ENCODE measurements around the gene HDAC2.
"Not testable (repeated sequence)": the region's sequence is repeated elsewhere in the genome, so short reads cannot be mapped to it uniquely, and the experiment has no call there.

Gene HDAC2

DNA sequence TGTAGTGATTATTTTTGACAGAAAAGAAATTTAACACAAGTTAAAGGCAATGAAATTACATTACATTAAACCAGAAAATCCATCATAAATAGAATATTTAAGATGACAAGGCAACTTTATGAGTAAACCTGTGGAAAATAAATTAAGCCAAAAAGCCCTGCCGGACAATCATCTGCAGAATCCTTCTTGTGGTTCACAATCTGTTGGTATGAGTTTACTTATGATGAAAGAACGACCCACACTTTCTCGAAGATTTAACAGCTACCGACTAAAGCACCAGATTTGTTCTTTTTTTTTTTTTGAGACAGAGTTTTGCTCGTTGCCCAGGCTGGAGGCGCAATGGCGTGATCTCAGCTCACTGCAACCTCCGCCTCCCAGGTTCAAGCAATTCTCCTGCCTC, 21.4 kb downstream of the HDAC2 start:
- no peak overlapping the region for H3K4me3 ChIP-seq (ENCODE audit: low read length in 2 of 2)
- no peak overlapping the region for H3K27ac ChIP-seq (ENCODE audit: low read depth in 2 of 2, low read length in 2 of 2)
- H3K4me1 ChIP-seq (ENCODE audit: control insufficient read depth in 2 of 2, insufficient read depth in 2 of 2, low read length in 2 of 2): no peaks in the 10 kb centered on the region
- H3K9ac ChIP-seq (ENCODE audit: low read depth in 1 of 2, low read length in 2 of 2): no peak overlapping the region
- no peaks in the 10 kb centered on the region for H3K27me3 ChIP-seq (ENCODE audit: control insufficient read depth in 2 of 2, insufficient read depth in 2 of 2, low read length in 2 of 2)
- no peaks in the 10 kb centered on the region for H3K9me3 ChIP-seq (ENCODE audit: control insufficient read depth in 2 of 2, low read length in 2 of 2)
- H3K36me3 ChIP-seq (ENCODE audit: control insufficient read depth in 2 of 2, insufficient read depth in 2 of 2, low read length in 2 of 2): peaks cover 17 to 22% of the 10 kb centered on the region in 2 donors

DNA sequence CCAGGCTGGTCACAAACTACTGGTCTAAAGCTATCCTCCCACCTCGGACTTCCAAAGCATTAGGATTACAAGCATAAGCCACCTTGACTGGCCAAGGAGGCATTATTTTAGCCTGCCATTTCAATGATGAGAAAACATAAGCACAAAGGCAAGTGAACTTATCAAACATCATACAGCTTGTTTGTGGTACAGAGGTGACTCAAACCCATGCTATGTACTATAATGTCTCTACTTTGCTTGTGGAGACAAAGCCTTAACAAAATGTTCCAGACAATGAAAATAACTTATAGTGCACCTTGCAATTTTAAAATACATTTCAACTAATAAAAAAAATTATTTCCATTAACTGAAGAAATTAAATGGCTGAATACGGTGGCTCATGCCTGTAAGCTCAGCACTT, 26.2 kb downstream of the HDAC2 start:
- Histone ChIP-seq H3K4me3 (ENCODE audit: low read length in 2 of 2) (no peak overlapping the region), H3K36me3 (ENCODE audit: control insufficient read depth in 2 of 2, insufficient read depth in 2 of 2, low read length in 2 of 2) (peaks cover 36 to 48% of the 10 kb centered on the region in 2 donors), H3K27ac (ENCODE audit: low read depth in 2 of 2, low read length in 2 of 2) (no peak overlapping the region), H3K27me3 (ENCODE audit: control insufficient read depth in 2 of 2, insufficient read depth in 2 of 2, low read length in 2 of 2) (no peaks in the 10 kb centered on the region), H3K9me3 (ENCODE audit: control insufficient read depth in 2 of 2, low read length in 2 of 2) (no peaks in the 10 kb centered on the region), H3K9ac (ENCODE audit: low read depth in 1 of 2, low read length in 2 of 2) (no peak overlapping the region), H3K4me1 (ENCODE audit: control insufficient read depth in 2 of 2, insufficient read depth in 2 of 2, low read length in 2 of 2) (no peaks in the 10 kb centered on the region)

- H3K27ac ChIP-seq (ENCODE audit: low read depth in 2 of 2, low read length in 2 of 2): no peak overlapping the region
- no peaks in the 10 kb centered on the region for H3K4me1 ChIP-seq (ENCODE audit: control insufficient read depth in 2 of 2, insufficient read depth in 2 of 2, low read length in 2 of 2)
- H3K9ac ChIP-seq (ENCODE audit: low read depth in 1 of 2, low read length in 2 of 2): no peak overlapping the region
- H3K9me3 ChIP-seq (ENCODE audit: control insufficient read depth in 2 of 2, low read length in 2 of 2): no peaks in the 10 kb centered on the region
- no peak overlapping the region for H3K4me3 ChIP-seq (ENCODE audit: low read length in 2 of 2)
- peaks cover 38 to 44% of the 10 kb centered on the region in 2 donors for H3K36me3 ChIP-seq (ENCODE audit: control insufficient read depth in 2 of 2, insufficient read depth in 2 of 2, low read length in 2 of 2)
- no peaks in the 10 kb centered on the region for H3K27me3 ChIP-seq (ENCODE audit: control insufficient read depth in 2 of 2, insufficient read depth in 2 of 2, low read length in 2 of 2)
Measured at GRCh38 chr6:113939825-113940224, 31.1 kb downstream of the HDAC2 start.

GRCh38 chr6:113936093-113936934, 34.6 kb downstream of the HDAC2 start:
- Histone ChIP-seq H3K9ac (ENCODE audit: low read depth in 1 of 2, low read length in 2 of 2) (no peak overlapping the region), H3K4me3 (ENCODE audit: low read length in 2 of 2) (no peak overlapping the region), H3K27me3 (ENCODE audit: control insufficient read depth in 2 of 2, insufficient read depth in 2 of 2, low read length in 2 of 2) (no peaks in the 10 kb centered on the region)

GRCh38 chr6:113934101-113934500, 36.8 kb downstream of the HDAC2 start:
- Histone ChIP-seq H3K4me1 (ENCODE audit: control insufficient read depth in 2 of 2, insufficient read depth in 2 of 2, low read length in 2 of 2) (no peaks in the 10 kb centered on the region), H3K27ac (ENCODE audit: low read depth in 2 of 2, low read length in 2 of 2) (no peak overlapping the region), H3K36me3 (ENCODE audit: control insufficient read depth in 2 of 2, insufficient read depth in 2 of 2, low read length in 2 of 2) (peaks cover 0 to 5% of the 10 kb centered on the region in 2 donors), H3K27me3 (ENCODE audit: control insufficient read depth in 2 of 2, insufficient read depth in 2 of 2, low read length in 2 of 2) (no peaks in the 10 kb centered on the region), H3K4me3 (ENCODE audit: low read length in 2 of 2) (no peak overlapping the region), H3K9me3 (ENCODE audit: control insufficient read depth in 2 of 2, low read length in 2 of 2) (peaks cover 0 to 2% of the 10 kb centered on the region in 2 donors), H3K9ac (ENCODE audit: low read depth in 1 of 2, low read length in 2 of 2) (no peak overlapping the region)

More at GRCh38 chr6:113936093-113936934, 34.6 kb downstream of the HDAC2 start:
- Histone ChIP-seq H3K4me1 (ENCODE audit: control insufficient read depth in 2 of 2, insufficient read depth in 2 of 2, low read length in 2 of 2) (no peaks in the 10 kb centered on the region), H3K9me3 (ENCODE audit: control insufficient read depth in 2 of 2, low read length in 2 of 2) (no peaks in the 10 kb centered on the region), H3K36me3 (ENCODE audit: control insufficient read depth in 2 of 2, insufficient read depth in 2 of 2, low read length in 2 of 2) (peaks cover 15 to 20% of the 10 kb centered on the region in 2 donors), H3K27ac (ENCODE audit: low read depth in 2 of 2, low read length in 2 of 2) (no peak overlapping the region)

DNA sequence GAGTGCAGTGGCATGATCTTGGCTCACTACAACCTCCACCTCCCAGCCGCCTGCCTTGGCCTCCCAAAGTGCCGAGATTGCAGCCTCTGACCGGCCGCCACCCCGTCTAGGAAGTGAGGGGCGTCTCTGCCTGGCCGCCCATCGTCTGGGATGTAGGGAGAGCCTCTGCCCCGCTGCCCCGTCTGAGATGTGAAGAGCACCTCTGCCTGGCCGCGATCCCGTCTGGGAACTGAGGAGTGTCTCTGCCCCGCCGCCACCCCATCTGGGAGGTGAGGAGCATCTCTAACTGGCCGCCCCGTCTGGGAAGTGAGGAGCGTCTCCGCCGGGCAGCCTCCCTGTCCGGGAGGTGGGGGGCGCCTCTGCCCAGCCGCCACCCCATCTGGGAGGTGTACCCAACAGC, 39.0 kb downstream of the HDAC2 start:
- not testable (repeated sequence) for H3K27me3 ChIP-seq (ENCODE audit: control insufficient read depth in 2 of 2, insufficient read depth in 2 of 2, low read length in 2 of 2); H3K36me3 ChIP-seq (ENCODE audit: control insufficient read depth in 2 of 2, insufficient read depth in 2 of 2, low read length in 2 of 2); H3K4me3 ChIP-seq (ENCODE audit: low read length in 2 of 2); H3K9me3 ChIP-seq (ENCODE audit: control insufficient read depth in 2 of 2, low read length in 2 of 2); H3K27ac ChIP-seq (ENCODE audit: low read depth in 2 of 2, low read length in 2 of 2); H3K9ac ChIP-seq (ENCODE audit: low read depth in 1 of 2, low read length in 2 of 2); H3K4me1 ChIP-seq (ENCODE audit: control insufficient read depth in 2 of 2, insufficient read depth in 2 of 2, low read length in 2 of 2)

DNA sequence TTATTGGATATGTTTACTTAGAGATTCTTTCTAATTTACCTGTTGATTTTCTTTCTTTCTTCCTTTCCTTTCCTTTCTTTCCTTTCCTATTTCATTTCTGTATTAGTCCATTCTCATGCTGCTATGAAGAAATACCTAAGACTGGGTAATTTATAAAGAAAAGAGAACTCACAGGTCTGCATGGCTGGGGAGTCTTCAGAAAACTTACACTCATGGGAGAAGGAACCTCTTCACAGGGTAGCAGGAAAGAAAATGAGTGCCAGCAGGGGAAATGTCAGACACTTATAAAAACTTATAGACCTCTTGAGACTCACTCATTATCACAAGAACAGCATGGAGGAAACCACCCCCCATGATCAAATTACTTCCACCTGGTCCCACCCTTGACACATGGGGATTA, 40.8 kb downstream of the HDAC2 start:
- Histone ChIP-seq H3K27ac (ENCODE audit: low read depth in 2 of 2, low read length in 2 of 2) (no peak overlapping the region), H3K36me3 (ENCODE audit: control insufficient read depth in 2 of 2, insufficient read depth in 2 of 2, low read length in 2 of 2) (no peaks in the 10 kb centered on the region), H3K27me3 (ENCODE audit: control insufficient read depth in 2 of 2, insufficient read depth in 2 of 2, low read length in 2 of 2) (no peaks in the 10 kb centered on the region), H3K4me1 (ENCODE audit: control insufficient read depth in 2 of 2, insufficient read depth in 2 of 2, low read length in 2 of 2) (no peaks in the 10 kb centered on the region), H3K9ac (ENCODE audit: low read depth in 1 of 2, low read length in 2 of 2) (no peak overlapping the region), H3K4me3 (ENCODE audit: low read length in 2 of 2) (no peak overlapping the region), H3K9me3 (ENCODE audit: control insufficient read depth in 2 of 2, low read length in 2 of 2) (peaks cover 0 to 2% of the 10 kb centered on the region in 2 donors)

GRCh38 chr6:113927001-113927400, 43.9 kb downstream of the HDAC2 start:
- H3K4me3 ChIP-seq (ENCODE audit: low read length in 2 of 2): no peak overlapping the region
- no peaks in the 10 kb centered on the region for H3K27me3 ChIP-seq (ENCODE audit: control insufficient read depth in 2 of 2, insufficient read depth in 2 of 2, low read length in 2 of 2)
- no peak overlapping the region for H3K27ac ChIP-seq (ENCODE audit: low read depth in 2 of 2, low read length in 2 of 2)
- peaks cover 0 to 2% of the 10 kb centered on the region in 2 donors for H3K9me3 ChIP-seq (ENCODE audit: control insufficient read depth in 2 of 2, low read length in 2 of 2)
- H3K4me1 ChIP-seq (ENCODE audit: control insufficient read depth in 2 of 2, insufficient read depth in 2 of 2, low read length in 2 of 2): no peaks in the 10 kb centered on the region
- H3K36me3 ChIP-seq (ENCODE audit: control insufficient read depth in 2 of 2, insufficient read depth in 2 of 2, low read length in 2 of 2): no peaks in the 10 kb centered on the region
- no peak overlapping the region for H3K9ac ChIP-seq (ENCODE audit: low read depth in 1 of 2, low read length in 2 of 2)

- Histone ChIP-seq H3K9ac (ENCODE audit: low read depth in 1 of 2, low read length in 2 of 2) (no peak overlapping the region), H3K36me3 (ENCODE audit: control insufficient read depth in 2 of 2, insufficient read depth in 2 of 2, low read length in 2 of 2) (no peaks in the 10 kb centered on the region), H3K27me3 (ENCODE audit: control insufficient read depth in 2 of 2, insufficient read depth in 2 of 2, low read length in 2 of 2) (no peaks in the 10 kb centered on the region), H3K4me3 (ENCODE audit: low read length in 2 of 2) (no peak overlapping the region), H3K9me3 (ENCODE audit: control insufficient read depth in 2 of 2, low read length in 2 of 2) (peaks cover 0 to 2% of the 10 kb centered on the region in 2 donors), H3K4me1 (ENCODE audit: control insufficient read depth in 2 of 2, insufficient read depth in 2 of 2, low read length in 2 of 2) (no peaks in the 10 kb centered on the region), H3K27ac (ENCODE audit: low read depth in 2 of 2, low read length in 2 of 2) (no peak overlapping the region)
Measured at GRCh38 chr6:113925378-113925777, 45.6 kb downstream of the HDAC2 start.

- Histone ChIP-seq H3K36me3 (ENCODE audit: control insufficient read depth in 2 of 2, insufficient read depth in 2 of 2, low read length in 2 of 2) (no peaks in the 10 kb centered on the region), H3K4me3 (ENCODE audit: low read length in 2 of 2) (no peak overlapping the region), H3K9me3 (ENCODE audit: control insufficient read depth in 2 of 2, low read length in 2 of 2) (peaks cover 0 to 2% of the 10 kb centered on the region in 2 donors), H3K27ac (ENCODE audit: low read depth in 2 of 2, low read length in 2 of 2) (no peak overlapping the region), H3K27me3 (ENCODE audit: control insufficient read depth in 2 of 2, insufficient read depth in 2 of 2, low read length in 2 of 2) (no peaks in the 10 kb centered on the region), H3K9ac (ENCODE audit: low read depth in 1 of 2, low read length in 2 of 2) (no peak overlapping the region), H3K4me1 (ENCODE audit: control insufficient read depth in 2 of 2, insufficient read depth in 2 of 2, low read length in 2 of 2) (no peaks in the 10 kb centered on the region)
Measured at GRCh38 chr6:113924312-113924723, 46.6 kb downstream of the HDAC2 start.

Data from mucosa of rectum (tissue), 2 donors.